Measurements from ENCODE around the gene ACSS1.

Gene ACSS1

DNA sequence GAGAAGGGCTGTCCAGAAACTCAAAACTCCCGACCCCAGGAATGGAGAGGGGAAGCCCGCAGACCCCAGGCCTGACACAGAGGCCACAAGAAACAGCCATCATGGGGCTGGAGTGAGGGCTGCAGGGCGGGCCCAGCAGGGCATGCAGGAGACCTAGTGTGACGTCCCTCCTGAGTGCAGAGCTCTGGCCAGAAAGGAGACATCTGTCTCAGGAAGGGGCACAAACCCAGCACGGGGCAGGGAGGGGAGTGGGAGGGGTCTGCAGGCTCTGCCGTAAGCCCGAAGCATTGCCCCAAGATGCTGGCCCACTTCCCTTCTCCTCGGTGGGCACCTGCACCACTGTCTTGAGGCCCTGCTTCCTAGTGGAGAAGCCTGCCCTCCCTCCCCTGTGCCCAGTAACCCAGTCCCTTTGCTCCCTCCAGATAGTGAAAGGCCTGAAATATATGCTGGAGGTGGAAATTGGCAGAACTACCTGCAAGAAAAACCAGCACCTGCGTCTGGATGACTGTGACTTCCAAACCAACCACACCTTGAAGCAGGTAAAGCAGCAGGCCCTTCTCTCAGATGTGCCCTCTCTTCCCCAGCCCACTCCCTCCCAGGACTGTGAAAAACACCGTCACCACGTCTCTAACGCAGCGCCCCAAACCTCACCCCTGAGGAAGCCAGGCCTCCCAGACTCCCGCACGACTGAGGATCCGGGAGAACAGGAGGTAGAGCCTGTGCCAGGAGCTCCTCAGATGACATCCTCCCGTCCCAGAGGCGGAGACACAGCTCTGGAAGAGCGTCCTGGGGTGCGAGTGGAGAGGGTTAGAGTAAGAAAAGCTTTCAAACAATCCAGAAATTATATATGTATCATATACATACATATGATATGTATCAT, 99.2 kb downstream of the ACSS1 start:
- no peak overlapping the region for H3K27ac ChIP-seq
- TF ChIP-seq CTCF (conservative IDR thresholded peaks at IDR 0.05) (no peak), ZFX (IDR thresholded peaks at IDR 0.05) (no peak)

DNA sequence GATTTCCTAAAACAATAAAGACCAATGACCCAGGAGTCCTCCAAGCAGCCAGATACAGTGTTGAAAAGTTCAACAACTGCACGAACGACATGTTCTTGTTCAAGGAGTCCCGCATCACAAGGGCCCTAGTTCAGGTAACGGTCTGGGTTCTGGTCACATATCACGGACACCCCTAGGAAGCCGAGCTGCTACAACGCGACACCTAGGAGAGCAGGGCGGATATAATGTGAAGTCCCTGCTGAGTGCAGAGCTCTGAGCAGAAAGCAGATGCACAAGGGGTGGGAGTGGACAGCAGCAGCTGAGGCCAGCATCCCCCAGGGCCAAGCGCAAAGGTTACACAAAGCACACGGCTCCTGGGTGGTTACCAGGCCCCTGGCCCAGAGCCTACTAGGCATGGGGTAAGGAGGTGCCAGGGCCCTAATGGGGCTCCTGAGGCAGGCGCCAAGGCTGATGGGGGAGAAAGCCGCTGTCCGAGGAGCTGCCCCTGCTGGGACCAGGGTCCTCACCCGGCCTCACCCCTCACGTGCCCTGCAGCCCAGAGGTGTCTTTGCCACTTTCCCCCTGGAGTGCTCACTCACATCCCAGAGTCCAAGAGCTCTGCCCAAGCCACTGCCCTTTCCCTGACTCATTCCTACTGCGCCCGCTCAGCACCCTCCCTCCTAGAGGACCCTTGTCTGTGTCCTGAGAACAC, 100.5 kb downstream of the ACSS1 start:
- TF ChIP-seq ZFX (IDR thresholded peaks at IDR 0.05) = no peak
- TF ChIP-seq CTCF (conservative IDR thresholded peaks at IDR 0.05) = no peak
- H3K27ac ChIP-seq = no peak overlapping the region
